K562 (cell line): Measurements from ENCODE around the gene RORC. TPM values are rescaled to one million over a fixed set of nuclear protein-coding genes. Genes with fewer than 3 reads are reported as not detected.

Source experiments
- ATAC-seq: fragments of 200-7000 bp; cut with Tn5 transposase; 3 replicates; pipeline ENCODE4 v1.9.1; 2020; ENCODE audit warnings: moderate library complexity
- BruUV-seq: library from RNA; stranded (reverse); fragments of 400-500 nt; replicated peaks from 2 replicates; lab custom pipeline; 2021; lab: Mats Ljungman, UMichigan
- CTCF ChIA-PET: fragments of 300-600 bp; formaldehyde crosslinking; extraction: SDS; loops from one replicate; lab custom pipeline; 2021; ENCODE audit warnings: low intra/inter-chr PET ratio; lab: Yijun Ruan, JAX
- POLR2A ChIA-PET: fragments of 300-600, 350-650 bp; sonication (Branson Sonifier 250); formaldehyde crosslinking; extraction: SDS; loops from one replicate; lab custom pipeline; 2021; ENCODE audit warnings: antibody characterized with exemption, inconsistent platforms; lab: Yijun Ruan, JAX
- DNase-seq, 4 experiments: peaks; one replicate each; pipeline versions ENCODE4 v3.0.0 to v3.0.0-alpha.2; 2011 to 2018; ENCODE audit warnings: low spot score in 3 of 4, mixed read lengths in 3 of 4; ENCODE audit errors: extremely low read depth in 1 of 4
- FAIRE-seq: peaks from 2 replicates; lab custom pipeline; 2011; peaks lifted over from hg19 to GRCh38; lab: Jason Lieb, UNC
- H2AFZ ChIP-seq: 2 replicates; pipeline ENCODE4 v1.6.0; 2011; ENCODE audit warnings: low read depth, low read length, control low read depth, inconsistent platforms
- H3K27ac ChIP-seq: fragments of 200-600 bp; 3 replicates; pipeline ENCODE4 v1.8.0; 2011; ENCODE audit warnings: low read depth, mild to moderate bottlenecking, control low read depth, inconsistent platforms, low read length, moderate library complexity, mixed read lengths; ENCODE audit errors: extremely low read depth
- H3K27me3 ChIP-seq, 2 experiments: fragments of 300-600 bp in 1 of 2; 2 replicates in 1 of 2; 3 replicates in 1 of 2; pipeline versions ENCODE4 v1.6.0 to v1.8.0; 2011; ENCODE audit warnings: inconsistent platforms in 2 of 2, low read length in 2 of 2, mild to moderate bottlenecking in 1 of 2, mixed read lengths in 1 of 2, moderate library complexity in 1 of 2; ENCODE audit not compliant: control insufficient read depth in 2 of 2, insufficient read depth in 2 of 2
- H3K36me3 ChIP-seq: fragments of 300-600 bp; 3 replicates; pipeline ENCODE4 v1.8.0; 2011; ENCODE audit warnings: mild to moderate bottlenecking, low read length, inconsistent platforms; ENCODE audit not compliant: control insufficient read depth, insufficient read depth
- H3K4me1 ChIP-seq, 2 experiments: fragments of 200-600 bp in 1 of 2; replicated peaks in 1 of 2; 2 replicates in 1 of 2; 3 replicates in 1 of 2; pipeline versions ENCODE4 v1.5.1 to v1.8.0; 2011; ENCODE audit warnings: inconsistent platforms in 2 of 2, low read length in 2 of 2, mild to moderate bottlenecking in 1 of 2, mixed read lengths in 1 of 2, moderate library complexity in 1 of 2; ENCODE audit not compliant: control insufficient read depth in 2 of 2, insufficient read depth in 2 of 2
- H3K4me2 ChIP-seq: 2 replicates; pipeline ENCODE4 v1.6.1; 2011; ENCODE audit warnings: low read length, control low read depth, inconsistent platforms, mixed read lengths; ENCODE audit not compliant: insufficient read depth
- H3K4me3 ChIP-seq: fragments of 200-600 bp; sonication (generic), shearing (Covaris generic); 2 replicates; pipeline ENCODE4 v1.5.1; 2016; ENCODE audit warnings: control low read depth, inconsistent platforms
- H3K79me2 ChIP-seq: fragments of 200-600 bp; 3 replicates; pipeline ENCODE4 v1.8.0; 2011; ENCODE audit warnings: low read length, inconsistent platforms; ENCODE audit not compliant: control insufficient read depth, insufficient read depth
- H3K9ac ChIP-seq, 2 experiments: 2 replicates each; pipeline versions ENCODE4 v1.6.0 to v1.6.1; 2011; ENCODE audit warnings: low read depth in 2 of 2, low read length in 2 of 2, control low read depth in 1 of 2, inconsistent platforms in 1 of 2, mild to moderate bottlenecking in 1 of 2, mixed read lengths in 1 of 2; ENCODE audit not compliant: insufficient read depth in 1 of 2
- H3K9me1 ChIP-seq: one replicate; pipeline ENCODE4 v1.6.0; 2011; ENCODE audit warnings: inconsistent platforms, mild to moderate bottlenecking, low read length, moderate library complexity; ENCODE audit not compliant: control insufficient read depth, insufficient read depth
- H3K9me3 ChIP-seq: replicated peaks from 2 replicates; pipeline ENCODE4 v1.5.1; 2011; ENCODE audit warnings: low read depth, low read length, inconsistent platforms; ENCODE audit not compliant: control insufficient read depth, insufficient read depth
- H4K20me1 ChIP-seq: replicated peaks from 2 replicates; pipeline ENCODE4 v1.6.1; 2011; ENCODE audit warnings: low read length, inconsistent platforms, mixed read lengths; ENCODE audit not compliant: control insufficient read depth, insufficient read depth
- ASH1L ChIP-seq: fragments of 450-650 bp; IDR thresholded peaks from 2 replicates; pipeline ENCODE4 v1.6.1; 2018; ENCODE audit warnings: borderline replicate concordance, mild to moderate bottlenecking, low read depth; ENCODE audit not compliant: partially characterized antibody
- CREM ChIP-seq: IDR thresholded peaks from 2 replicates; pipeline ENCODE4 v1.6.1; 2014; ENCODE audit warnings: antibody characterized with exemption, low read depth
- HDAC1 ChIP-seq, 2 experiments: fragments of 450-650 bp; IDR thresholded peaks; 2 replicates each; pipeline ENCODE4 v1.6.1; 2016 to 2017; ENCODE audit warnings: inconsistent platforms in 1 of 2, mild to moderate bottlenecking in 1 of 2, moderate library complexity in 1 of 2
- HDAC6 ChIP-seq: IDR thresholded peaks from 2 replicates; pipeline ENCODE4 v1.6.1; 2012; ENCODE audit warnings: low read depth, mild to moderate bottlenecking, control low read depth, inconsistent platforms, low read length, moderate library complexity
- PHTF2 ChIP-seq: fragments of 250-450 bp; sonication (Bioruptor Pico); IDR thresholded peaks from 2 replicates; pipeline ENCODE4 v1.5.0; 2021; ENCODE audit warnings: mild to moderate bottlenecking
- PML ChIP-seq: IDR thresholded peaks from 2 replicates; pipeline ENCODE4 v1.6.1; 2012; ENCODE audit warnings: low read length, inconsistent platforms
- POLR2AphosphoS2 ChIP-seq: IDR thresholded peaks from 2 replicates; pipeline ENCODE4 v1.6.1; 2012; ENCODE audit warnings: low read length, improper control_type of control experiment
- POLR2AphosphoS5 ChIP-seq: IDR thresholded peaks from 2 replicates; pipeline ENCODE4 v1.6.1; 2011; ENCODE audit warnings: mild to moderate bottlenecking, low read depth, low read length, moderate library complexity; ENCODE audit not compliant: control insufficient read depth, insufficient read depth
- PTBP1 ChIP-seq: fragments of 200-400 bp; formaldehyde crosslinking; IDR thresholded peaks from 2 replicates; pipeline ENCODE4 v1.6.1; 2017; ENCODE audit warnings: low read depth, low read length
- XRCC4 ChIP-seq: IDR thresholded peaks from one replicate; pipeline ENCODE4 v1.6.1; 2011; ENCODE audit not compliant: insufficient read depth, insufficient read length; ENCODE audit errors: extremely low read depth
- YY1 ChIP-seq, 3 experiments: IDR thresholded peaks; 2 replicates each; pipeline ENCODE4 v1.6.1; 2011; ENCODE audit warnings: low read length in 2 of 3, mild to moderate bottlenecking in 2 of 3, moderate library complexity in 2 of 3, borderline replicate concordance in 1 of 3, control low read depth in 1 of 3, low read depth in 1 of 3; ENCODE audit not compliant: insufficient read depth in 3 of 3, insufficient replicate concordance in 2 of 3, control insufficient read depth in 1 of 3, insufficient read length in 1 of 3; ENCODE audit errors: extremely low read depth in 1 of 3
- ZNF695 ChIP-seq: fragments of 450-650 bp; formaldehyde crosslinking; IDR thresholded peaks from 2 replicates; pipeline ENCODE4 v1.4.0; 2020; ENCODE audit warnings: mild to moderate bottlenecking, moderate library complexity
- ZNF717 ChIP-seq: fragments of 250-450 bp; sonication (Bioruptor Pico); IDR thresholded peaks from 2 replicates; pipeline ENCODE4 v1.5.0; 2021
- ZNF740 ChIP-seq, 3 experiments: fragments of 200-800 bp in 1 of 3; sonication (Bioruptor generic) in 1 of 3; sonication (generic) in 1 of 3; formaldehyde crosslinking in 1 of 3; IDR thresholded peaks; 2 replicates each; pipeline versions ENCODE4 v1.6.1 to v1.8.0; 2016 to 2022; ENCODE audit warnings: mild to moderate bottlenecking in 2 of 3, missing compliant biosample characterization in 2 of 3, missing genetic modification characterization in 2 of 3, missing genetic modification reagents in 1 of 3
- ZNF75A ChIP-seq: fragments of 450-650 bp; formaldehyde crosslinking; IDR thresholded peaks from 2 replicates; pipeline ENCODE4 v1.4.0; 2020; ENCODE audit warnings: mild to moderate bottlenecking
- WGBS: fragments of 100-300 bp; shearing (Covaris generic); methylation state at CpG from one replicate; pipeline ENCODE4 v1.1.6; 2016; ENCODE audit warnings: low coverage, mixed read lengths; ENCODE audit not compliant: insufficient coverage; ENCODE audit errors: missing lambda C conversion rate; 5-methylcytosine and 5-hydroxymethylcytosine counted together
- in situ Hi-C: fragments of 300-500 bp; cut with MboI; formaldehyde crosslinking; loops from 4 replicates; pipeline ENCODE4 v1.15.0; 2018; ENCODE audit warnings: inconsistent platforms, mixed read lengths
- intact Hi-C: fragments of 100-400 bp; cut with micrococcal nuclease; formaldehyde crosslinking; loops from 2 replicates; pipeline ENCODE4 v1.14.2; 2022
- polyA plus RNA-seq, 8 experiments: library from polyadenylated mRNA; depleted of rRNA in 4 of 8; stranded (reverse) in 5 of 8; unstranded in 3 of 8; fragments of >200 nt; fragmentation: Nextera tagmentation in 2 of 8; fragmentation: Illumina TruSeq in 1 of 8; extraction: Ambion mirVana in 2 of 8; extraction: Trizol in 1 of 8; gene quantifications; 2 replicates each; pipeline versions ENCODE4 v1.2.1 to v1.2.3, GENCODE V29; 2011 to 2014; ENCODE audit warnings: inconsistent platforms in 1 of 8, missing spikeins in 1 of 8
- total RNA-seq, 7 experiments: library from RNA; depleted of rRNA in 6 of 7; stranded (reverse); fragments of >200 nt in 6 of 7; fragmentation: Illumina TruSeq in 2 of 7; extraction: Trizol in 2 of 7; gene quantifications; 2 replicates each; pipeline versions ENCODE4 v1.2.1 to v1.2.3, GENCODE V29; 2011 to 2021; ENCODE audit warnings: low replicate concordance in 1 of 7
- TF ChIP-seq, protein P1 (sequence below): sonication (generic); formaldehyde crosslinking; IDR thresholded peaks from 2 replicates; pipeline ENCODE4 v1.8.0; 2022; ENCODE audit warnings: mild to moderate bottlenecking, low read depth, missing genetic modification reagents

The RORC gene
- total and polyA plus RNA-seq, 9 of the 15 experiments (the other 6 are each of a cell fraction or from before 2014, with no cell fraction given) = not detected

DNA sequence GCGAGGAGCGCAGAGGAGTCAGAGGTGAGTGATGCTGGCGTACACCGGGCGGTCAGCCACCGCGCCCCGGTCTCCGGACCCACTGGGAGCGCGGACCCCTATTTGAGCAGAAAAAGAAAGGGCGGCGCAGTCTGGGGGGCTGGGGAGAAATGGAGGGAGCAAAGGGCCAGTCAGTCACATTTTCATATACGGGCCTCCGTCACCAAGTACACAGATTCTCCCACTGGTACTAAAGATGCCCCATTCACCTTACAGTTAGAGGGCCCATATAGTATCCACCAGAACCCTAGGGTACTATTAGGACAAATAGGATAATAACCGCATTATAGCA is 7.4 kb upstream of the RORC start:
- H3K9me1 ChIP-seq = no peaks in the 10 kb centered on the region
- H3K4me3 ChIP-seq = no peak overlapping the region
- no peak for TF ChIP-seq ZNF740 (CRISPR knock-in tag; IDR thresholded peaks at IDR 0.05)
- TF ChIP-seq ZNF740 (tag; IDR thresholded peaks at IDR 0.05) = no peak
- no peak for TF ChIP-seq POLR2AphosphoS2
- no peak for TF ChIP-seq PTBP1
- TF ChIP-seq ASH1L = no peak
- no peak for TF ChIP-seq XRCC4
- no peak for TF ChIP-seq ZNF75A (CRISPR knock-in tag)
- TF ChIP-seq ZNF717 = no peak
- no peak for TF ChIP-seq CREM
- TF ChIP-seq ZNF695 (CRISPR knock-in tag) = no peak
- no peak for TF ChIP-seq POLR2AphosphoS5
- TF ChIP-seq HDAC6 = no peak
- no peak for TF ChIP-seq PHTF2 (CRISPR knock-in tag)
- no peak for TF ChIP-seq YY1 (IDR thresholded peaks at IDR 0.05; ENCODE audit: borderline replicate concordance in 1 of 3, control insufficient read depth in 1 of 3, extremely low read depth in 1 of 3, insufficient read depth in 3 of 3, insufficient read length in 1 of 3, insufficient replicate concordance in 2 of 3, low read depth in 1 of 3, low read length in 2 of 3)
- no peak for TF ChIP-seq PML
- TF ChIP-seq HDAC1 (IDR thresholded peaks at IDR 0.05) = no peak
- TF ChIP-seq, protein P1, sequence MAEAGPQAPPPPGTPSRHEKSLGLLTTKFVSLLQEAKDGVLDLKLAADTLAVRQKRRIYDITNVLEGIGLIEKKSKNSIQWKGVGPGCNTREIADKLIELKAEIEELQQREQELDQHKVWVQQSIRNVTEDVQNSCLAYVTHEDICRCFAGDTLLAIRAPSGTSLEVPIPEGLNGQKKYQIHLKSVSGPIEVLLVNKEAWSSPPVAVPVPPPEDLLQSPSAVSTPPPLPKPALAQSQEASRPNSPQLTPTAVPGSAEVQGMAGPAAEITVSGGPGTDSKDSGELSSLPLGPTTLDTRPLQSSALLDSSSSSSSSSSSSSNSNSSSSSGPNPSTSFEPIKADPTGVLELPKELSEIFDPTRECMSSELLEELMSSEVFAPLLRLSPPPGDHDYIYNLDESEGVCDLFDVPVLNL (CRISPR knock-in tag) = no peak
- ChIA-PET CTCF (no interaction called here), POLR2A (no interaction called here)
- intact Hi-C loops = loop anchor here (5.0 kb wide), 2 partner anchors 247 to 537 kb away; no protein-coding TSS in a partner anchor
- H3K4me1 ChIP-seq = peaks cover 0 to 13% of the 10 kb centered on the region in 2 experiments; a peak in 2 of 5 replicates
- no peak overlapping the region for H3K4me2 ChIP-seq
- no peaks in the 10 kb centered on the region for H3K79me2 ChIP-seq
- WGBS = 85% methylated on average over 11 of the region's 16 CpGs
- in situ Hi-C loops = no loop called here
- no peaks in the 10 kb centered on the region for H3K36me3 ChIP-seq
- H4K20me1 ChIP-seq = no peaks in the 10 kb centered on the region
- H3K9ac ChIP-seq = no peak overlapping the region
- H3K9me3 ChIP-seq = no peaks in the 10 kb centered on the region
- no peak overlapping the region for H3K27ac ChIP-seq
- H3K27me3 ChIP-seq = peaks cover 4 to 12% of the 10 kb centered on the region in 2 experiments; a peak in 3 of 5 replicates
- no peak overlapping the region for H2AFZ ChIP-seq
- no peak for ATAC-seq
- BruUV-seq = no TSS peak
- FAIRE-seq = no peak
- no peak for DNase-seq
